ENCODE measurements around the gene SMURF1.

GRCh38 chr7:99046722-99047121 is 97.2 kb downstream of the SMURF1 start:
- no peak for TF ChIP-seq CTCF (conservative IDR thresholded peaks at IDR 0.05; ENCODE audit: low read depth, low read length)
- TF ChIP-seq CEBPB (IDR thresholded peaks at IDR 0.05; ENCODE audit: low read depth, low read length), result no peak
- no peak for TF ChIP-seq MAZ (IDR thresholded peaks at IDR 0.05; ENCODE audit: borderline replicate concordance, low read depth, low read length)
- no peak for TF ChIP-seq NFE2L2 (IDR thresholded peaks at IDR 0.05; ENCODE audit: low read depth, low read length)
- no peak for TF ChIP-seq POLR2A (IDR thresholded peaks at IDR 0.05; ENCODE audit: low read depth, low read length)
- no peak for TF ChIP-seq SMC3 (IDR thresholded peaks at IDR 0.05; ENCODE audit: low read depth, low read length)
- TF ChIP-seq RFX5 (IDR thresholded peaks at IDR 0.05; ENCODE audit: low read depth, low read length), result no peak
- TF ChIP-seq, protein P1, sequence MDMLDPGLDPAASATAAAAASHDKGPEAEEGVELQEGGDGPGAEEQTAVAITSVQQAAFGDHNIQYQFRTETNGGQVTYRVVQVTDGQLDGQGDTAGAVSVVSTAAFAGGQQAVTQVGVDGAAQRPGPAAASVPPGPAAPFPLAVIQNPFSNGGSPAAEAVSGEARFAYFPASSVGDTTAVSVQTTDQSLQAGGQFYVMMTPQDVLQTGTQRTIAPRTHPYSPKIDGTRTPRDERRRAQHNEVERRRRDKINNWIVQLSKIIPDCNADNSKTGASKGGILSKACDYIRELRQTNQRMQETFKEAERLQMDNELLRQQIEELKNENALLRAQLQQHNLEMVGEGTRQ (IDR thresholded peaks at IDR 0.05; ENCODE audit: low read depth, low read length), result no peak
- TF ChIP-seq RAD21 (IDR thresholded peaks at IDR 0.05; ENCODE audit: low read length), result no peak
